Testis (tissue), 3 donors: ENCODE data around the gene BBOF1. TPM values are rescaled to one million over a fixed set of nuclear protein-coding genes. Genes with fewer than 3 reads are reported as not detected.
"Not testable (repeated sequence)": the region's sequence is repeated elsewhere in the genome, so short reads cannot be mapped to it uniquely, and the experiment has no call there.

Source experiments
- DNase-seq: peaks from one replicate; pipeline ENCODE4 v3.0.0-alpha.2; 2019
- H3K27ac ChIP-seq, 2 donors: fragments of 200-600 bp; sonication (generic); one replicate each; pipeline ENCODE4 v1.5.1; 2019
- H3K27me3 ChIP-seq: fragments of 200-600 bp; sonication (generic); one replicate; pipeline ENCODE4 v1.5.1; 2019
- H3K36me3 ChIP-seq: fragments of 200-600 bp; sonication (generic); one replicate; pipeline ENCODE4 v1.5.1; 2017; ENCODE audit warnings: low read depth; ENCODE audit errors: missing control alignments
- H3K4me1 ChIP-seq: fragments of 200-600 bp; sonication (generic); one replicate; pipeline ENCODE4 v1.5.1; 2019
- H3K4me3 ChIP-seq, 2 donors: fragments of 200-600 bp; sonication (generic); one replicate each; pipeline ENCODE4 v1.5.1; 2017 to 2019
- H3K9me3 ChIP-seq: fragments of 200-600 bp; sonication (generic); one replicate; pipeline ENCODE4 v1.5.1; 2017
- CTCF ChIP-seq, 3 experiments: fragments of 450-650 bp in 2 of 3; fragments of 200-600 bp in 1 of 3; sonication (generic) in 1 of 3; IDR thresholded peaks; one replicate each; pipeline ENCODE4 v1.5.1; 2016 to 2019; ENCODE audit warnings: antibody characterized with exemption in 3 of 3, mild to moderate bottlenecking in 2 of 3, moderate library complexity in 1 of 3
- POLR2A ChIP-seq: fragments of 450-650 bp; IDR thresholded peaks from one replicate; pipeline ENCODE4 v1.6.1; 2017; ENCODE audit warnings: antibody characterized with exemption, mild to moderate bottlenecking, moderate library complexity
- WGBS, 2 donors: methylation state at CpG; one replicate each; pipeline ENCODE4 v1.1.5; 2018; 5-methylcytosine and 5-hydroxymethylcytosine counted together
- intact Hi-C: fragments of 100-400 bp; cut with DNase I; formaldehyde crosslinking; loops from one replicate; pipeline ENCODE4 v1.15.1; 2023; ENCODE audit warnings: low total_unique reads
- polyA plus RNA-seq: library from polyadenylated mRNA; stranded (reverse); fragments of 350-450 nt; fragmentation: Illumina TruSeq; extraction: RNeasy Lipid Tissue Mini Kit (QIAGEN cat#74804); gene quantifications from one replicate; pipeline ENCODE4 v1.2.3, GENCODE V29; 2014; ENCODE audit warnings: low read depth, low replicate concordance; ENCODE audit not compliant: insufficient read depth
- total RNA-seq, 2 donors: library from RNA; depleted of rRNA; stranded (reverse); fragments of >200 nt; gene quantifications; one replicate each; pipeline ENCODE4 v1.2.3, GENCODE V29; 2016

Gene BBOF1
- total and polyA plus RNA-seq, 3 donors from 2014 or later, result 25.1 to 41.6 (median 40.6) TPM

GRCh38 chr14:73997108-73997943 is 21.8 kb upstream of the BBOF1 start:
- H3K27ac ChIP-seq, result no peak overlapping the region

GRCh38 chr14:73997944-73998447 is 21.2 kb upstream of the BBOF1 start:
- TF ChIP-seq CTCF (IDR thresholded peaks at IDR 0.05) (no peak), POLR2A (no peak)
- no peaks in the 10 kb centered on the region for H3K9me3 ChIP-seq
- H3K27me3 ChIP-seq, result no peaks in the 10 kb centered on the region
- WGBS, 2 donors, result 87 to 89% methylated on average over 7 of the region's 7 CpGs
- intact Hi-C loops, result no loop called here
- no peaks in the 10 kb centered on the region for H3K36me3 ChIP-seq
- H3K4me3 ChIP-seq, result no peak overlapping the region
- DNase-seq, result no peak
- no peak overlapping the region for H3K27ac ChIP-seq
- H3K4me1 ChIP-seq, result no peaks in the 10 kb centered on the region

More at GRCh38 chr14:73997108-73997943, 21.8 kb upstream of the BBOF1 start:
- DNase-seq, result no peak
- H3K4me3 ChIP-seq, result no peak overlapping the region
- H3K27me3 ChIP-seq, result no peaks in the 10 kb centered on the region
- intact Hi-C loops, result no loop called here
- H3K4me1 ChIP-seq, result no peaks in the 10 kb centered on the region
- TF ChIP-seq POLR2A (no peak), CTCF (IDR thresholded peaks at IDR 0.05) (no peak)
- H3K9me3 ChIP-seq, result no peaks in the 10 kb centered on the region
- WGBS, 2 donors, result 91 to 92% methylated on average over 1 of the region's 1 CpG
- no peaks in the 10 kb centered on the region for H3K36me3 ChIP-seq

- TF ChIP-seq POLR2A (no peak), CTCF (IDR thresholded peaks at IDR 0.05) (no peak)
- H3K27ac ChIP-seq, result no peak overlapping the region
- intact Hi-C loops, result no loop called here
- 84 to 90% methylated on average over 2 of the region's 2 CpGs for WGBS, 2 donors
- no peaks in the 10 kb centered on the region for H3K4me1 ChIP-seq
- H3K27me3 ChIP-seq, result no peaks in the 10 kb centered on the region
- no peaks in the 10 kb centered on the region for H3K36me3 ChIP-seq
- DNase-seq, result no peak
- H3K4me3 ChIP-seq, result no peak overlapping the region
- no peaks in the 10 kb centered on the region for H3K9me3 ChIP-seq
These were observed 20.4 kb upstream of the BBOF1 start for GRCh38 chr14:73998726-73999125.

GRCh38 chr14:74005664-74006063 is 13.5 kb upstream of the BBOF1 start:
- intact Hi-C loops, H3K27ac ChIP-seq, H3K36me3 ChIP-seq, H3K4me3 ChIP-seq, DNase-seq, H3K4me1 ChIP-seq, H3K27me3 ChIP-seq, H3K9me3 ChIP-seq: not testable (repeated sequence)
- 88 to 97% methylated on average over 3 of the region's 3 CpGs for WGBS, 2 donors

- intact Hi-C loops, result no loop called here
- H3K27me3 ChIP-seq, result no peaks in the 10 kb centered on the region
- H3K36me3 ChIP-seq, result no peaks in the 10 kb centered on the region
- WGBS, 2 donors, result 62 to 75% methylated on average over 2 of the region's 2 CpGs
- no peak overlapping the region for H3K27ac ChIP-seq
- TF ChIP-seq CTCF (IDR thresholded peaks at IDR 0.05) (no peak), POLR2A (no peak)
- H3K9me3 ChIP-seq, result no peaks in the 10 kb centered on the region
- no peak overlapping the region for H3K4me3 ChIP-seq
- H3K4me1 ChIP-seq, result no peaks in the 10 kb centered on the region
- no peak for DNase-seq
These were observed 10.2 kb upstream of the BBOF1 start for GRCh38 chr14:74008843-74009499.
